ENCODE data around the gene DSCAM.

DNA sequence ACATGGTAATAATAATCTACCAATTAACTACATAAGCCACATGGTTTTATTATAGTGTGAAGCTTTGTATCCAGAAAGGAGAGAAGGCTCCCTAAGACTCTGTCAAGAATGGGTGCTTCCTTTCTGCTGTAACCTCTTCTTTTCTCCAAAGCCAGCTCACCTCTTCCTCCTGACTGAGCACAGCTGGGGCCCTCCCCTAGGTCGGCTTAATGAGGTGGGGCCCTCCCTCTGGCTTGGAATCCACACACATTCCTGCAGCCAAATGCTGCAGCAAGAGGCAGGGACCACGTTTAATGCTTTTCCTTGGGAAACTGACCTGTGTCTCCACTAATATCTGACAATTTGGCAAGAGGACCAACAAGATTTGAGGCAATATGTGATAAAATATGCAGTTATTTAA, 94.8 kb downstream of the DSCAM start:
- TF ChIP-seq, protein P1, sequence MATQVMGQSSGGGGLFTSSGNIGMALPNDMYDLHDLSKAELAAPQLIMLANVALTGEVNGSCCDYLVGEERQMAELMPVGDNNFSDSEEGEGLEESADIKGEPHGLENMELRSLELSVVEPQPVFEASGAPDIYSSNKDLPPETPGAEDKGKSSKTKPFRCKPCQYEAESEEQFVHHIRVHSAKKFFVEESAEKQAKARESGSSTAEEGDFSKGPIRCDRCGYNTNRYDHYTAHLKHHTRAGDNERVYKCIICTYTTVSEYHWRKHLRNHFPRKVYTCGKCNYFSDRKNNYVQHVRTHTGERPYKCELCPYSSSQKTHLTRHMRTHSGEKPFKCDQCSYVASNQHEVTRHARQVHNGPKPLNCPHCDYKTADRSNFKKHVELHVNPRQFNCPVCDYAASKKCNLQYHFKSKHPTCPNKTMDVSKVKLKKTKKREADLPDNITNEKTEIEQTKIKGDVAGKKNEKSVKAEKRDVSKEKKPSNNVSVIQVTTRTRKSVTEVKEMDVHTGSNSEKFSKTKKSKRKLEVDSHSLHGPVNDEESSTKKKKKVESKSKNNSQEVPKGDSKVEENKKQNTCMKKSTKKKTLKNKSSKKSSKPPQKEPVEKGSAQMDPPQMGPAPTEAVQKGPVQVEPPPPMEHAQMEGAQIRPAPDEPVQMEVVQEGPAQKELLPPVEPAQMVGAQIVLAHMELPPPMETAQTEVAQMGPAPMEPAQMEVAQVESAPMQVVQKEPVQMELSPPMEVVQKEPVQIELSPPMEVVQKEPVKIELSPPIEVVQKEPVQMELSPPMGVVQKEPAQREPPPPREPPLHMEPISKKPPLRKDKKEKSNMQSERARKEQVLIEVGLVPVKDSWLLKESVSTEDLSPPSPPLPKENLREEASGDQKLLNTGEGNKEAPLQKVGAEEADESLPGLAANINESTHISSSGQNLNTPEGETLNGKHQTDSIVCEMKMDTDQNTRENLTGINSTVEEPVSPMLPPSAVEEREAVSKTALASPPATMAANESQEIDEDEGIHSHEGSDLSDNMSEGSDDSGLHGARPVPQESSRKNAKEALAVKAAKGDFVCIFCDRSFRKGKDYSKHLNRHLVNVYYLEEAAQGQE (IDR thresholded peaks at IDR 0.05; ENCODE audit: low read depth, low read length) = no peak
- no peak for TF ChIP-seq SUPT20H (IDR thresholded peaks at IDR 0.05; ENCODE audit: borderline replicate concordance, control insufficient read depth, low read depth, low read length)
- TF ChIP-seq FOS (IDR thresholded peaks at IDR 0.05; ENCODE audit: borderline replicate concordance, extremely low read depth, insufficient read length) = no peak
- no peak for TF ChIP-seq KDM1A (IDR thresholded peaks at IDR 0.05; ENCODE audit: borderline replicate concordance)
- TF ChIP-seq, protein P2, sequence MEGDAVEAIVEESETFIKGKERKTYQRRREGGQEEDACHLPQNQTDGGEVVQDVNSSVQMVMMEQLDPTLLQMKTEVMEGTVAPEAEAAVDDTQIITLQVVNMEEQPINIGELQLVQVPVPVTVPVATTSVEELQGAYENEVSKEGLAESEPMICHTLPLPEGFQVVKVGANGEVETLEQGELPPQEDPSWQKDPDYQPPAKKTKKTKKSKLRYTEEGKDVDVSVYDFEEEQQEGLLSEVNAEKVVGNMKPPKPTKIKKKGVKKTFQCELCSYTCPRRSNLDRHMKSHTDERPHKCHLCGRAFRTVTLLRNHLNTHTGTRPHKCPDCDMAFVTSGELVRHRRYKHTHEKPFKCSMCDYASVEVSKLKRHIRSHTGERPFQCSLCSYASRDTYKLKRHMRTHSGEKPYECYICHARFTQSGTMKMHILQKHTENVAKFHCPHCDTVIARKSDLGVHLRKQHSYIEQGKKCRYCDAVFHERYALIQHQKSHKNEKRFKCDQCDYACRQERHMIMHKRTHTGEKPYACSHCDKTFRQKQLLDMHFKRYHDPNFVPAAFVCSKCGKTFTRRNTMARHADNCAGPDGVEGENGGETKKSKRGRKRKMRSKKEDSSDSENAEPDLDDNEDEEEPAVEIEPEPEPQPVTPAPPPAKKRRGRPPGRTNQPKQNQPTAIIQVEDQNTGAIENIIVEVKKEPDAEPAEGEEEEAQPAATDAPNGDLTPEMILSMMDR (IDR thresholded peaks at IDR 0.05 in 2 of 3, conservative IDR thresholded peaks at IDR 0.05 in 1 of 3; ENCODE audit: control insufficient read depth in 2 of 3, extremely low read depth in 1 of 3, insufficient read depth in 1 of 3, low read depth in 3 of 3, low read length in 3 of 3) = no peak
- no peak for TF ChIP-seq JUND (IDR thresholded peaks at IDR 0.05; ENCODE audit: low read depth, low read length)

Data from GM12878 (cell line).